Breast epithelium (tissue), 4 donors: ENCODE data around the gene GPC3. TPM values are rescaled to one million over a fixed set of nuclear protein-coding genes. Genes with fewer than 3 reads are reported as not detected.

Source experiments
- DNase-seq, 2 donors: peaks; one replicate each; pipeline ENCODE4 v3.0.0-alpha.2; 2019; ENCODE audit warnings: low spot score in 2 of 2
- H3K27ac ChIP-seq, 2 donors: fragments of 200-600 bp; sonication (generic) in 1 of 2; one replicate each; pipeline ENCODE4 v1.5.1; 2016 to 2019; ENCODE audit warnings: mild to moderate bottlenecking in 1 of 2
- H3K27me3 ChIP-seq, 2 donors: fragments of 200-600 bp; sonication (generic) in 1 of 2; one replicate each; pipeline versions ENCODE4 v1.5.1 to v1.6.0; 2017 to 2019; ENCODE audit warnings: control low read depth in 1 of 2, mild to moderate bottlenecking in 1 of 2
- H3K36me3 ChIP-seq: fragments of 200-600 bp; one replicate; pipeline ENCODE4 v1.5.1; 2019
- H3K4me1 ChIP-seq, 2 donors: fragments of 200-600 bp; sonication (generic); one replicate each; pipeline ENCODE4 v1.5.1; 2016 to 2019; ENCODE audit warnings: control low read depth in 1 of 2
- H3K4me3 ChIP-seq, 3 donors: fragments of 200-600 bp; sonication (generic); 1 replicate in 2 of 3; 2 replicates in 1 of 3; pipeline ENCODE4 v1.5.1; 2016 to 2019; ENCODE audit warnings: mild to moderate bottlenecking in 3 of 3, moderate library complexity in 2 of 3
- H3K9me3 ChIP-seq, 2 donors: fragments of 200-600 bp; sonication (generic) in 1 of 2; one replicate each; pipeline ENCODE4 v1.5.1; 2016 to 2019; ENCODE audit warnings: control low read depth in 1 of 2
- CTCF ChIP-seq, 3 donors: fragments of 450-650 bp; IDR thresholded peaks; one replicate each; pipeline ENCODE4 v1.5.1; 2016 to 2017; ENCODE audit warnings: antibody characterized with exemption in 3 of 3, mild to moderate bottlenecking in 3 of 3, moderate library complexity in 3 of 3
- POLR2A ChIP-seq: fragments of 450-650 bp; IDR thresholded peaks from one replicate; pipeline ENCODE4 v1.6.1; 2016; ENCODE audit warnings: antibody characterized with exemption, mild to moderate bottlenecking, moderate library complexity
- POLR2AphosphoS5 ChIP-seq, 3 donors: sonication (generic); formaldehyde crosslinking; IDR thresholded peaks; one replicate each; pipeline ENCODE4 v1.6.1; 2017; ENCODE audit warnings: antibody characterized with exemption in 3 of 3
- intact Hi-C: fragments of 100-400 bp; cut with DNase I; formaldehyde crosslinking; loops from one replicate; pipeline ENCODE4 v1.15.1; 2023; ENCODE audit warnings: low total_unique reads
- total RNA-seq, 3 donors: library from RNA; depleted of rRNA; stranded (reverse); fragments of >200 nt; gene quantifications; one replicate each; pipeline ENCODE4 v1.1.0, GENCODE V29; 2016

Gene GPC3
- total RNA-seq, 3 donors from 2014 or later = 29.7 to 99.2 (median 89.1) TPM

GRCh38 chrX:133983974-133984845, 1.2 kb downstream of the GPC3 start:
- peaks cover 0 to 51% of the 10 kb centered on the region in 2 donors for H3K27me3 ChIP-seq
- H3K36me3 ChIP-seq = no peaks in the 10 kb centered on the region
- intact Hi-C loops = no loop called here
- no peak for DNase-seq
- H3K4me3 ChIP-seq = peak overlapping the region in 2 of 3 donors; percentile 50 to 65
- no peaks in the 10 kb centered on the region for H3K4me1 ChIP-seq
- H3K27ac ChIP-seq = peak overlapping the region in 1 of 2 donors; percentile 19
- no peaks in the 10 kb centered on the region for H3K9me3 ChIP-seq
- TF ChIP-seq POLR2A (no peak), CTCF (IDR thresholded peaks at IDR 0.05) (no peak)

GRCh38 chrX:133983256-133983973, 2.0 kb downstream of the GPC3 start:
- peaks cover 0 to 55% of the 10 kb centered on the region in 2 donors for H3K27me3 ChIP-seq
- H3K4me1 ChIP-seq = no peaks in the 10 kb centered on the region
- DNase-seq = no peak
- peak overlapping the region in 1 of 3 donors; percentile 65 for H3K4me3 ChIP-seq
- no peak for TF ChIP-seq POLR2A
- TF ChIP-seq POLR2AphosphoS5 (IDR thresholded peaks at IDR 0.05) = no peak
- TF ChIP-seq CTCF (IDR thresholded peaks at IDR 0.05) = no peak
- H3K9me3 ChIP-seq = no peaks in the 10 kb centered on the region
- H3K36me3 ChIP-seq = no peaks in the 10 kb centered on the region
- intact Hi-C loops = no loop called here
- no peak overlapping the region for H3K27ac ChIP-seq

GRCh38 chrX:133981924-133982323, 3.5 kb downstream of the GPC3 start:
- Histone ChIP-seq H3K4me3 (no peak overlapping the region), H3K27me3 (peaks cover 0 to 43% of the 10 kb centered on the region in 2 donors), H3K4me1 (no peaks in the 10 kb centered on the region), H3K36me3 (no peaks in the 10 kb centered on the region), H3K9me3 (no peaks in the 10 kb centered on the region), H3K27ac (peak overlapping the region in 1 of 2 donors; percentile 23)
- intact Hi-C loops = no loop called here
- DNase-seq = no peak
- no peak for TF ChIP-seq POLR2AphosphoS5 (IDR thresholded peaks at IDR 0.05)
- TF ChIP-seq POLR2A = no peak
- no peak for TF ChIP-seq CTCF (IDR thresholded peaks at IDR 0.05)

- TF ChIP-seq POLR2A = no peak
- TF ChIP-seq POLR2AphosphoS5 (IDR thresholded peaks at IDR 0.05) = no peak
- TF ChIP-seq CTCF (IDR thresholded peaks at IDR 0.05) = no peak
- Histone ChIP-seq H3K36me3 (no peaks in the 10 kb centered on the region), H3K27me3 (peaks cover 0 to 35% of the 10 kb centered on the region in 2 donors), H3K9me3 (no peaks in the 10 kb centered on the region), H3K27ac (peak overlapping the region in 1 of 2 donors; percentile 23), H3K4me1 (no peaks in the 10 kb centered on the region), H3K4me3 (no peak overlapping the region)
- DNase-seq = no peak
- intact Hi-C loops = no loop called here
These were observed 4.4 kb downstream of the GPC3 start for GRCh38 chrX:133980832-133981588.
